Dermis blood vessel endothelial cell (primary cell): Measurements from ENCODE around the gene BAIAP2. TPM values are rescaled to one million over a fixed set of nuclear protein-coding genes. Genes with fewer than 3 reads are reported as not detected.

Experiments used
- DNase-seq: peaks from one replicate; pipeline ENCODE4 v3.0.0; 2010
- total RNA-seq: library from RNA; depleted of rRNA; stranded (reverse); fragments of >200 nt; gene quantifications from 2 replicates; pipeline ENCODE4 v1.2.3, GENCODE V29; 2014

BAIAP2 gene
- total RNA-seq, 1 donor from 2014 or later, result 27.7 TPM

GRCh38 chr17:81127526-81128177 is 92.7 kb downstream of the BAIAP2 start:
- no peak for DNase-seq

GRCh38 chr17:81128338-81128737 is 93.4 kb downstream of the BAIAP2 start:
- DNase-seq, result no peak

GRCh38 chr17:81128774-81129173 is 93.8 kb downstream of the BAIAP2 start:
- no peak for DNase-seq

GRCh38 chr17:81129289-81129688 is 94.3 kb downstream of the BAIAP2 start:
- DNase-seq, result no peak

- no peak for DNase-seq
These were observed 94.9 kb downstream of the BAIAP2 start for GRCh38 chr17:81129711-81130367.

- no peak for DNase-seq
These were observed 95.7 kb downstream of the BAIAP2 start for GRCh38 chr17:81130385-81131361.

- no peak for DNase-seq
These were observed 96.7 kb downstream of the BAIAP2 start for GRCh38 chr17:81131486-81132196.

GRCh38 chr17:81132197-81132540 is 97.2 kb downstream of the BAIAP2 start:
- no peak for DNase-seq

GRCh38 chr17:81132770-81133723 is 98.1 kb downstream of the BAIAP2 start:
- DNase-seq, result no peak

- DNase-seq, result no peak
These were observed 99.3 kb downstream of the BAIAP2 start for GRCh38 chr17:81134064-81134781.

GRCh38 chr17:81135505-81136278 is 100.7 kb downstream of the BAIAP2 start:
- DNase-seq, result peak; percentile 28

- DNase-seq, result no peak
These were observed 101.4 kb downstream of the BAIAP2 start for GRCh38 chr17:81136366-81136765.

- no peak for DNase-seq
These were observed 102.3 kb downstream of the BAIAP2 start for GRCh38 chr17:81137248-81137647.

- DNase-seq, result no peak
These were observed 103.1 kb downstream of the BAIAP2 start for GRCh38 chr17:81138083-81138482.

GRCh38 chr17:81138500-81138899 is 103.5 kb downstream of the BAIAP2 start:
- DNase-seq, result no peak

- no peak for DNase-seq
These were observed 104.5 kb downstream of the BAIAP2 start for GRCh38 chr17:81139428-81139827.

- DNase-seq, result no peak
These were observed 105.1 kb downstream of the BAIAP2 start for GRCh38 chr17:81140018-81140417.

GRCh38 chr17:81140695-81141094 is 105.7 kb downstream of the BAIAP2 start:
- DNase-seq, result no peak

GRCh38 chr17:81142301-81143199 is 107.6 kb downstream of the BAIAP2 start:
- DNase-seq, result peak; percentile 88
